AG09319 (cell line): ENCODE measurements around the gene DGCR2.

Experiments used
- DNase-seq: peaks from one replicate; pipeline ENCODE4 v3.0.0-alpha.2; 2010; ENCODE audit warnings: low read depth; ENCODE audit errors: extremely low read depth
- CTCF ChIP-seq: IDR thresholded peaks from 2 replicates; pipeline ENCODE4 v1.5.1; 2011; ENCODE audit warnings: low read depth, mild to moderate bottlenecking, inconsistent platforms, low read length, moderate library complexity

Gene DGCR2

GRCh38 chr22:19124377-19124776, 2.2 kb upstream of the DGCR2 start:
- no peak for DNase-seq
- TF ChIP-seq CTCF: no peak

DNA sequence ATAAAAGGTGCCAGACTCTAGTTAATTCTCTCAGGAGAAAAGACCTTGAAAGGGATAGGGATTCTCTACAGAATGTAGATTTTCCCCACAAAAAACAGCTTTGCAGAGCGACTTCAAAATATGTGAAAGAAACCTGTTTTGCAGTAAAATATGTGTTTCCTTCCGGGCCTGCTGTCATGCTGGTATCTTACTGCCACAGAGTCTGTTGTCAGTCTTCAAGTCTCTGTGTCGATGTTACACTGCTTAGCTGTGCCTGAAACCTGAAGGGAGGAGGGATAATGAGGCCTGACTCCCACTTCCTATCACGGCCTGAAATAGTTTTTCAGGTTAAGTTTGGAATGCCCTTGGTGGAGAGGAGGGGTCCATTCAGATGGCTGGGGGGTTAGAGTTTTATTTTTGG, 1.7 kb upstream of the DGCR2 start:
- DNase-seq: no peak
- TF ChIP-seq CTCF: no peak

DNA sequence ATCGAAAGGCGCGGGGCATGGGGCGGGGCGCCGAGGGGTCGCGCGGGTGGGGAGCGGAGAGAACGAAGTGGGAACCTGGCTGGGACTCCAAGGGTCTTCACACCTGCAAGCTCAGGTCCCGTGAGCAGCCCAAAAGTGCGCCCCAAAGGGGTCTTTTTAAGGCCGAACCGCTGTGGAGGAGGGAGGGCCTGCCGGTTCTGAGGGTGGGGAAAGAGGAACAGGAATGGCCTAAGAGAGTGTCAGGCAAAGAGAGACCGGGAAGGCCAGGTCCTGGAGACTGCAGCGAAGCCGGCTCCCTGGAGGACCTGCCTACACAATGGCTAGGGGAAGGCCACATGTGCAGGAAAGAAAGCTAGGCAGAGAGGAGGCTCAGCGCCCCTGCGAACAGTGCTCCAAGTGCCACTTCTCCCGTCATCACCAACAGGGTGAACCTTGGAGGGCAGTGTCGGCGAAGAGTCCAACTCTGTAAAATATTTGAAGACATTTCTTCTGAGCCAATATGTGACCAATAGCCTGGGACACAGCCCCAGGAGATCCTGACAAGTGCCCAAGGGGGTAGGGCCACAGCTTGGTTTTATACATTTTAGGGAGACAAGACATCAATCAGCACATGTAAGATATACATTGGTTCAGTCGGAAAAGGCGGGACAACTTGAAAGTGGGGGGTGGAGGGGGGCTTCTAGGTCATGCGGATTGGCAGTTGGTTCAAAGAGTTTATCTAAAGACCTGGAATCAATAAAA, 710 bp upstream of the DGCR2 start:
- TF ChIP-seq CTCF: no peak
- no peak for DNase-seq

DNA sequence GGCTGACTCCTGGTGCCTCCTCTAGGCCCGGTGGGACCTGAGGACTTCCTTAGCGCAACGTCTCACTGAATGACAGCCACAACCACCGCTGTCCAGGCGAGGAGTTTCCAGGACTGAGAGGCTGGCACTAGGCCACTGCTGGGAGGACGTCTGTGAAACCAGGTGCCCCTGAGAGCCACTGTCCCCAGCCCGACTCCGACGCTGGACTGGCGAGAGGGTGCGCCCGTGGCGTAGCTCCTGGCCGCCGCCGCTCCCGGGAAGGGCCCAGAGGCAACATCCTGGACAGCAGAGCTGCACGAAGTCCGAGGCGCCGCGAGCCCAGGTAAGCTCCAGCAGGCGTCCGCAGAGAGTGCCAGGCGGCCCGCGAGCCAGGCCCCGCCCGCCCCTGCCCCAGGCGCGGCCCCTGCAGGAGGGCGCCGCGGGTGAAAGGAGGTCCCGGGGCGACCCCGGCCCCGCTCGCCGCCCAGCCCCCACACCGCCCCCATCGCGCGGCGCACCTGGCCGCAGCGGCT, 525 bp downstream of the DGCR2 start:
- DNase-seq: no peak
- TF ChIP-seq CTCF: no peak

GRCh38 chr22:19120829-19121630, 1.2 kb downstream of the DGCR2 start:
- TF ChIP-seq CTCF: no peak
- DNase-seq: no peak

GRCh38 chr22:19119949-19120348, 2.3 kb downstream of the DGCR2 start:
- no peak for TF ChIP-seq CTCF
- DNase-seq: no peak

GRCh38 chr22:19118329-19118880, 3.8 kb downstream of the DGCR2 start:
- TF ChIP-seq CTCF: no peak
- no peak for DNase-seq
